ENCODE data around the gene PRSS36.

PRSS36 gene

GRCh38 chr16:31128711-31129567, 20.9 kb downstream of the PRSS36 start:
- Histone ChIP-seq H3K27ac (no peak overlapping the region), H3K9ac (ENCODE audit: insufficient read length) (no peak overlapping the region), H3K4me3 (no peak overlapping the region), H3K9me3 (ENCODE audit: low read depth, low read length) (no peaks in the 10 kb centered on the region), H3K36me3 (ENCODE audit: insufficient read depth, low read length) (no peaks in the 10 kb centered on the region)
- no peak for DNase-seq (ENCODE audit: low read depth, low spot score)
- TF ChIP-seq FOXP2 (optimal IDR thresholded peaks at IDR 0.05; ENCODE audit: control extremely low read depth, extremely low read length, insufficient read depth): no peak
- TF ChIP-seq POLR2AphosphoS5 (IDR thresholded peaks at IDR 0.05; ENCODE audit: borderline replicate concordance, low read depth, low read length): no peak
- TF ChIP-seq EZH2 (IDR thresholded peaks at IDR 0.05): no peak

- Histone ChIP-seq H3K9me3 (ENCODE audit: low read depth, low read length) (no peaks in the 10 kb centered on the region), H3K36me3 (ENCODE audit: insufficient read depth, low read length) (peaks cover 3% of the 10 kb centered on the region), H3K9ac (ENCODE audit: insufficient read length) (no peak overlapping the region)
Measured at GRCh38 chr16:31127182-31127581, 22.7 kb downstream of the PRSS36 start.

GRCh38 chr16:31125844-31126243, 24.0 kb downstream of the PRSS36 start:
- Histone ChIP-seq H3K27ac (no peak overlapping the region), H3K9me3 (ENCODE audit: low read depth, low read length) (no peaks in the 10 kb centered on the region), H3K4me3 (no peak overlapping the region), H3K9ac (ENCODE audit: insufficient read length) (no peak overlapping the region), H3K36me3 (ENCODE audit: insufficient read depth, low read length) (peaks cover 17% of the 10 kb centered on the region)
- DNase-seq (ENCODE audit: low read depth, low spot score): no peak
- TF ChIP-seq POLR2AphosphoS5 (IDR thresholded peaks at IDR 0.05; ENCODE audit: borderline replicate concordance, low read depth, low read length): no peak

More at GRCh38 chr16:31127182-31127581, 22.7 kb downstream of the PRSS36 start:
- Histone ChIP-seq H3K4me3 (no peak overlapping the region), H3K27ac (no peak overlapping the region)
- TF ChIP-seq POLR2AphosphoS5 (IDR thresholded peaks at IDR 0.05; ENCODE audit: borderline replicate concordance, low read depth, low read length) (no peak), EZH2 (IDR thresholded peaks at IDR 0.05) (no peak), FOXP2 (optimal IDR thresholded peaks at IDR 0.05; ENCODE audit: control extremely low read depth, extremely low read length, insufficient read depth) (no peak)
- DNase-seq (ENCODE audit: low read depth, low spot score): no peak

GRCh38 chr16:31120129-31120528, 29.7 kb downstream of the PRSS36 start:
- H3K9me3 ChIP-seq (ENCODE audit: low read depth, low read length): no peaks in the 10 kb centered on the region
- no peak overlapping the region for H3K9ac ChIP-seq (ENCODE audit: insufficient read length)
- H3K4me3 ChIP-seq: no peak overlapping the region
- DNase-seq (ENCODE audit: low read depth, low spot score): no peak
- TF ChIP-seq EZH2 (IDR thresholded peaks at IDR 0.05): no peak
- TF ChIP-seq POLR2AphosphoS5 (IDR thresholded peaks at IDR 0.05; ENCODE audit: borderline replicate concordance, low read depth, low read length): no peak
- no peak for TF ChIP-seq FOXP2 (optimal IDR thresholded peaks at IDR 0.05; ENCODE audit: control extremely low read depth, extremely low read length, insufficient read depth)
- no peak overlapping the region for H3K27ac ChIP-seq
- peaks cover 37% of the 10 kb centered on the region for H3K36me3 ChIP-seq (ENCODE audit: insufficient read depth, low read length)

- TF ChIP-seq EZH2 (IDR thresholded peaks at IDR 0.05) (no peak), POLR2AphosphoS5 (IDR thresholded peaks at IDR 0.05; ENCODE audit: borderline replicate concordance, low read depth, low read length) (no peak), FOXP2 (optimal IDR thresholded peaks at IDR 0.05; ENCODE audit: control extremely low read depth, extremely low read length, insufficient read depth) (no peak)
- DNase-seq (ENCODE audit: low read depth, low spot score): no peak
- Histone ChIP-seq H3K9ac (ENCODE audit: insufficient read length) (peak overlapping the region; percentile 84), H3K27ac (peak overlapping the region; percentile 71; the same call in 1 of the 2 replicates), H3K4me3 (peak overlapping the region; percentile 91), H3K9me3 (ENCODE audit: low read depth, low read length) (no peaks in the 10 kb centered on the region), H3K36me3 (ENCODE audit: insufficient read depth, low read length) (peaks cover 37% of the 10 kb centered on the region)
Measured at GRCh38 chr16:31118223-31119155, 31.4 kb downstream of the PRSS36 start.

- no peaks in the 10 kb centered on the region for H3K9me3 ChIP-seq (ENCODE audit: low read depth, low read length)
- peak; percentile 75 for DNase-seq (ENCODE audit: low read depth, low spot score)
- H3K27ac ChIP-seq: peak within 1 kb of the TSS; percentile 71; the same call in 1 of the 2 replicates
- H3K36me3 ChIP-seq (ENCODE audit: insufficient read depth, low read length): peaks cover 37% of the 10 kb centered on the region
- H3K9ac ChIP-seq (ENCODE audit: insufficient read length): peak within 1 kb of the TSS; percentile 84
- TF ChIP-seq POLR2AphosphoS5 (IDR thresholded peaks at IDR 0.05; ENCODE audit: borderline replicate concordance, low read depth, low read length) (peak; percentile 90), EZH2 (IDR thresholded peaks at IDR 0.05) (no peak)
- peak within 1 kb of the TSS; percentile 91 for H3K4me3 ChIP-seq
Measured at GRCh38 chr16:31117384-31118222, 32.3 kb downstream of the PRSS36 start, which contains the start of gene KAT8. TSS of gene KAT8 (plus strand) at chr16:31117664. CDS start at chr16:31117682, 18 bp downstream.

GRCh38 chr16:31114468-31114867, 35.4 kb downstream of the PRSS36 start:
- H3K9me3 ChIP-seq (ENCODE audit: low read depth, low read length): no peaks in the 10 kb centered on the region
- no peak overlapping the region for H3K4me3 ChIP-seq
- no peak for DNase-seq (ENCODE audit: low read depth, low spot score)
- TF ChIP-seq EZH2 (IDR thresholded peaks at IDR 0.05): no peak
- no peak for TF ChIP-seq POLR2AphosphoS5 (IDR thresholded peaks at IDR 0.05; ENCODE audit: borderline replicate concordance, low read depth, low read length)
- no peak for TF ChIP-seq FOXP2 (optimal IDR thresholded peaks at IDR 0.05; ENCODE audit: control extremely low read depth, extremely low read length, insufficient read depth)
- H3K9ac ChIP-seq (ENCODE audit: insufficient read length): no peak overlapping the region
- peak overlapping the region; percentile 42; the same call in 1 of the 2 replicates for H3K27ac ChIP-seq
- peaks cover 33% of the 10 kb centered on the region for H3K36me3 ChIP-seq (ENCODE audit: insufficient read depth, low read length)
